SK-N-MC (cell line): ENCODE data around the gene JMJD6.
A peak's percentile ranks its signal among the peaks of the same experiment; 100 is the strongest.
"Not testable (repeated sequence)": the region's sequence is repeated elsewhere in the genome, so short reads cannot be mapped to it uniquely, and the experiment has no call there.

Source experiments
- DNase-seq: peaks from one replicate; pipeline ENCODE4 v3.0.0-alpha.2; 2011; ENCODE audit warnings: low read depth, low spot score
- H3K27ac ChIP-seq: fragments of 200-600 bp; sonication (generic); 2 replicates; pipeline ENCODE4 v1.5.1; 2016; ENCODE audit warnings: mixed run types
- H3K36me3 ChIP-seq: fragments of 200-600 bp; sonication (generic); 2 replicates; pipeline ENCODE4 v1.6.1; 2017; ENCODE audit warnings: antibody characterized with exemption, low read length, mixed read lengths; ENCODE audit not compliant: insufficient read depth
- H3K4me3 ChIP-seq: fragments of 200-600 bp; sonication (generic); 2 replicates; pipeline ENCODE4 v1.5.1; 2016
- H3K9ac ChIP-seq: fragments of 200-600 bp; sonication (generic); 2 replicates; pipeline ENCODE4 v1.8.0; 2017; ENCODE audit warnings: mixed run types, mixed read lengths; ENCODE audit not compliant: insufficient read length
- H3K9me3 ChIP-seq: fragments of 200-600 bp; sonication (generic); 2 replicates; pipeline ENCODE4 v1.6.1; 2017; ENCODE audit warnings: low read depth, mild to moderate bottlenecking, antibody characterized with exemption, low read length, moderate library complexity, mixed read lengths
- EZH2 ChIP-seq: fragments of 200-600 bp; sonication (generic); IDR thresholded peaks from one replicate; pipeline ENCODE4 v1.6.1; 2017; ENCODE audit warnings: antibody characterized with exemption
- FOXP2 ChIP-seq: optimal IDR thresholded peaks from 2 replicates; pipeline ENCODE3; 2011; ENCODE audit warnings: mild to moderate bottlenecking, moderate library complexity; ENCODE audit not compliant: insufficient read depth; ENCODE audit errors: extremely low read length, control extremely low read depth
- POLR2AphosphoS5 ChIP-seq: IDR thresholded peaks from 2 replicates; pipeline ENCODE4 v1.6.1; 2012; ENCODE audit warnings: mild to moderate bottlenecking, low read depth, low read length, borderline replicate concordance

Gene JMJD6

DNA sequence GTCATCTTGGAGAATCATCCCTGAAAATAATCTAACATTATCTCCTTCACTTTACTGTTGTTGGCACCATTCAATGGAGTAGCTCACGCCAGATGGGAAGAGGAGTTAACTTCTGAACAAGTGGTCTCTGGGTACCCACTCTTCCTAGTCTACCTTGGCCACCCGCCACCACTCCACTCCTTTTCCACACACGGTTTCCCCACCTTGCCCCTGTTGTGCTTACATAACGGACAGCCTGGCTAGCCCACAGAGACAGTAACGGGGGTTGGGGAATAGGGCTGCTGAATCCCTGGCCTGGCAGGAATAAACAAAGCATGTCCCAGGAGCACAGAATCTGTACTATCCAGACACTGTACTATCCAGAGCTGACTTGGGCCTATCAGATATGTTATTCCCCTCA lies 12.1 kb downstream of the JMJD6 start:
- Histone ChIP-seq H3K9ac (no peak overlapping the region), H3K4me3 (no peak overlapping the region), H3K27ac (no peak overlapping the region), H3K36me3 (peaks cover 38% of the 10 kb centered on the region), H3K9me3 (no peaks in the 10 kb centered on the region)
- TF ChIP-seq POLR2AphosphoS5 (no peak), FOXP2 (no peak), EZH2 (no peak)
- DNase-seq, result no peak

DNA sequence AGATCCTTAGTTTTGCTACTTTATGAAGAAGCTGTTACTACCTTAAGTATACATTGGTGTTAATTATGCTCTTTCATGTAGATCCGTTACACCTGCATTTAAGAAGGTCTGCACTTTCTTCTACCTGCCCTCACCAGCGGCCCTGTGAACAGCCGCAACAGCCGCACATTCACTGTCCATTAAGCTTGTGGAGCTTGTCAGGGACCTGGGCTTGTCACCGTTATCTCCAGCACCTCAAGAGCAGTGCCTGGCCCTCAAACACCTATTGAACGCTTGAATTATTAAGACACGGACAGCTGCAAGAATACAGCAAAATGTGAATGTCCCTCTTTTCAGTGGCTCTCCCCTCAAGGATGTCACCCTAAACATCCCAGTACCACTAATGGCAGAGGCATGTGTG lies 12.6 kb downstream of the JMJD6 start:
- H3K9ac ChIP-seq, result no peak overlapping the region
- TF ChIP-seq FOXP2, result no peak
- TF ChIP-seq POLR2AphosphoS5, result no peak
- TF ChIP-seq EZH2, result no peak
- H3K4me3 ChIP-seq, result no peak overlapping the region
- H3K9me3 ChIP-seq, result no peaks in the 10 kb centered on the region
- H3K36me3 ChIP-seq, result peaks cover 33% of the 10 kb centered on the region
- DNase-seq, result no peak
- H3K27ac ChIP-seq, result no peak overlapping the region

DNA sequence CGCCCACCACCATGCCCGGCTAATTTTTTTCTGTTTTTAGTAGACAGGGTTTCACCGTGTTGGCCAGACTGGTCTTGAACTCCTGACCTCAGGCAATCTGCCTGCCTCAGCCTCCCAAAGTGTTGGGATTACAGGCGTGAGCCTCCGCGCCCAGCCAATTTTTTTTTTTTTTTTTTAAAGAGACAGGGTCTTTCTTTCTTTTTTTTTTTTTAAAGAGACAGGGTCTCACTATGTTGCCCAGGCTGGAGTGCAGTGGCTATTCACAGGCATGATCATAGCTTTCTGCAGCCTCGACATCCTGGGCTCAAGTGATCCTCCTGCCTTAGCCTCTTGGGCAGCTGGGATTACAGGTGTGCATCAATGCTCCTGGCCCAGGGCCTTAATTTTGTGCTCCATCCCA lies 14.1 kb downstream of the JMJD6 start:
- not testable (repeated sequence) for H3K9me3 ChIP-seq, DNase-seq, H3K27ac ChIP-seq, H3K9ac ChIP-seq, H3K4me3 ChIP-seq
- H3K36me3 ChIP-seq, result peaks cover 20% of the 10 kb centered on the region

DNA sequence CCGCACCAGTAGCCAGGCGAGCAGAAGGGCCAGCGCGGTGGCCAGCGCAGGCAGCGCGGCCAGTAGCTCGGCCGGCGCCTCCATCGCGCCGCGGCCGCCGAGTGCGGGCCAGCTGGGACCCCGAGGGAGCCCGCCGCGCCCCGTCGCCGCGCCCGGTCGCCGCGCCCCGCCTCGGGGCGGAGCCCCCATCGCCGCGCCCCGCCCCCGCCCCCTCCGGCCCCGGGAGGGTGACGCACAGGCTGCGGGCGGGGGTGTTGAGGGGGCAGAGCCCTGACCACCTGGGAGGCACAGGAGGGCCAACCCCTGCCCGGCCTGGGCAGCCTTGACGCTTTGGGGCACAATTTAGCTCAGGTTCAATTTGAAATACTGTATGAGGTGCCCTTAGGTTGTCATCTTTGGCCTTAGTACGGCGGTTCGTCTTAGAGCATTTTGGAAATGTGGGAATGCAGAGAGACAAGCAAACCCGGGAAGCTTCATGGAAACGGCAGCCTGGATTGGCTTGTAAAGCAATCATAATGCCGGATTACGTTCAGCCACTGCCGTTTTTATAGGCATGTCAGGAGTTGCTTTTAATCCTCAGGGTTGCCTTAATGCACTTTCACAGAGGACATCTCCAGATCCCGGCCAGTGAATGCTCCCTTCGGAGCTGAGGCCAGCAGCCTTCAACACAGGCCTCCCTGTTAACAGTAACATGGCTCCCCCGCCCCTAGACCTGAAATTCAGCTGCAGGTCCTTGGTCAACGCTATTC lies 15.4 kb downstream of the JMJD6 start, which contains the start of gene MXRA7:
Gene MXRA7, minus strand, starts transcription at position 103 of the 749 bp plus-strand sequence. Its CDS starts 19 bp downstream, at position 84.
- Histone ChIP-seq H3K4me3 (peak within 1 kb of the TSS; percentile 87), H3K9me3 (no peaks in the 10 kb centered on the region)

DNA sequence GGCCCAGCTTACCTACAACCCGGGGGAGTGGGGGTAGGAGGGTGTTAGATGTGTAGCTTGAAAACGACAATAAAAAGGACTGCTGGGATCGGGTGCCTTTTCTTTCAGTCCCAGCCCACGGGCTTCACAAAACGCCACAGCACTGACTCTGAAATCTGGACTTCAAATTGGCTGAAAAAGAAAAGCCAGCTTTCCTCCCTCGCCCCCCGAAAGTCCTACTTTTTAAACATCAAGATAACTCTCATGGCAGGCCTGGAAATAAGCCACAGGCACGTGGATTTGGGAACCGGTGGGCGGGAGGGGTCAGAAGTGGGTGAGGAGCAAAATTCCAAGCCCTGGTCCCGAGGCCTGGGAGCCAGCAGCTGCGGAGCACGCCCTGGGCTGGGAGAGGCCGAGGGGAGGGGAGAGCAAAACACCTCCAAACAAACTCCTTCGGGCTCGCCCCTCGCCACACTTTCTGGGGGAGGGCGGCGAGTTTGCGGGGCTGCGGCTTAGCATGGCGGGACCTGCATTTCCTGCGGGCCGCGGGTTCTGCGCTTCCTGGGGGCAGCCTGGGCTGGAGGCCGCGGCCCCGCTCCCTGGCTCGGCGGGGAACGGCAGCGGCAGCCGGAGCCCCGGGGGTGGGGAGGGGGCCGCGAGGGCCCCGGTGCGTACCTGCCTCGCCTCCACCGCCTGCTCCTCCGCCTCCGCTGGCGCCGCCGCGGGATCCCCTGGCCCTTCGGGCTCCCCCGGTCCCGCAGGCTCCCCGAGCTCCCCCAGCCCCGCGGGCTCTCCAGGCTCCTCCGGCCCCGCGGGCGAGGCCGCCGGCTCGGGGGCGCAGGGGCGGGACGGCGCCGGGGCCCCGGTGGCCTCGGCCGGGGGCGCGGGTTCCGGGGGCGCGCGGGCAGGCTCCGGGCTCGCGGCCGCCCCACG lies 16.2 kb downstream of the JMJD6 start:
- not testable (repeated sequence) for H3K9me3 ChIP-seq, H3K36me3 ChIP-seq, H3K27ac ChIP-seq, DNase-seq
- Histone ChIP-seq H3K9ac (peak overlapping the region; percentile 71), H3K4me3 (peak overlapping the region; percentile 87)

More for the DNA sequence above, 15.4 kb downstream of the JMJD6 start, which contains the start of gene MXRA7:
- no peak for DNase-seq
- TF ChIP-seq EZH2 (no peak), FOXP2 (no peak), POLR2AphosphoS5 (0 out of 2 replicates have a peak, but pooled peaks have one; percentile 22)
- Histone ChIP-seq H3K27ac (peak within 1 kb of the TSS; percentile 52), H3K36me3 (peaks cover 14% of the 10 kb centered on the region), H3K9ac (peak within 1 kb of the TSS; percentile 71)

DNA sequence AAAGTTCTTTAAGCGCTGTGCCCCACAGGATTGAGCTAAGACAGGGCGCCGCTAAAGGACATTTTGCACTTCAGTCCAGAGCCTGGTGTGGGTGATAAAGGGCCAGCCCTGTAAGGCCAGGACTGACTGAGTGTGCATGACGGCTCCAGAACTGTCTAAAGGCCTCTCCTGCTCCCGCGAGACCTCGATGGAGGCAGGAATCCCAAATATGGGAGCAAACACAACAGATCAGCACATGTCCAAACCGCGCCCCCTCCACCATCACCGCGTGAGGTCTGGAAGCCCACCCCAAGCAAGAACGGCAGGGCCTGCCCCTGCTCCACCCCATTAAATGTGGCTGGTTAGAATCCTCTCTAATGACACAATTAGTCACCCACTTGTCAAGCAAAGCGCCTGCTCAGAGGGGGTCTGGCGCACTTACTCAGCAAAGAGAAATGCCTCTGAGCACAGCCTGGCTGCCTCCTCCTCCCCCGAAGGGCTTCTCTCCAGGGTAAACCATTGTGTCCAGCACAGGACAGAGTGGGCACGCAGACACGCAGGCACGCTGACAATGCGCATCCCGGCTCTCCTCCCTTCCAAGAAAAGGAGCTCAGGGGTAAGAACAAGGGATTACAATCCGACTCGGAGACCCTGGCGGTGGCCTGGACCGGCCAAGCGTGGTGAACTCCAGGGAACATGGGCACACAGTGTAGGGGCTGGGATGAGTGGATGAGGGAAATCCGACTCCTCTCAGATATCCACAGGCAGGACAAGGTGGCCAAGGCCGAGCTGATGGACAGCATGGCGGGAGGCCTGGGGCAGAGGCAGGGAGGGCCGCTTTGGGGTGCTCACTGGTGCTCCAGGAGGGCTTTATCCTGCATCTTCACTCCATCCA lies 17.1 kb downstream of the JMJD6 start:
- Histone ChIP-seq H3K9me3 (no peaks in the 10 kb centered on the region), H3K27ac (no peak overlapping the region), H3K36me3 (0 out of 2 replicates have a peak, but pooled peaks cover 3% of the 10 kb centered on the region), H3K9ac (peak overlapping the region; percentile 71), H3K4me3 (peak overlapping the region; percentile 87)
- TF ChIP-seq FOXP2 (no peak), POLR2AphosphoS5 (no peak; the same call in 1 of the 2 replicates), EZH2 (no peak)
- no peak for DNase-seq

DNA sequence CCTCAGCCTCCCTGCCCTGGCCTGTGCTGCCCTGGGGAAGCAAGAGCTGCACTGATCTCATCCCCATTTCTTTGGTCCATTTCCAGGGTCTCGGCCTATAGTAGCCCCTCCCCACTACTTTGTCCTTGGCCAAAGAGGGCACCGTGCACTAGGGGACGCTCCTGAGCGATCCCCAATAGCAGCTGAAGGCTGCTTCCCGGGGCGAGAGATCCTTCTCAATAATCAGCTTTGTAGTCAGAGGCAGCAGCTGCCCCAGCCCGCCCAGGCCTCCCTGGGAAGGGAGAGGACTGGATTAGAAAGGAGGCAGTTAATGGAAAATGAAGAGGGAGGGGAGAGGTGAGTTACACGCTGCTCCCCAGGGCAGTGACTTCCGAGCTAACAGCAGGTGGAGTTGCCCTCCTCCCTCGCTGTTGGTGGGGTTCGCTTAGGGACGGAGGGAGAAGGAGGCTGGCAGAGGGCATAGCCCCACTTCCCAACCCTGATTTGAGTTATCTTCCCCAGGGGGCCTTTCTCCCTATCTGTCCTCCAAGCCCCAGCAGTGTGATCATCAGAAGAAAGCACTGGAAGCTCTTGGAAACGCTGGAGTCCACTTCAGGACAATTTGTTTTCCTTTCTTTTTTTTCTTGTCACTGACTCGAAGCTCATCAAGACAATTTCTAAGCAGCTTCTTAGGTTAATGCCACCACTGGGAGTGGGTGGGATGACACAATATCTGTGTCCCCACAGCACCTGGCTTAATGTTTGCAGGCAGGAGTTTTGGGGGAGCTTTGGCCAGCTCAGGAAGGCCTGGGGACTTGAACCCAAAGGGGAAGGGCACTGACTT lies 18.2 kb downstream of the JMJD6 start:
- no peaks in the 10 kb centered on the region for H3K36me3 ChIP-seq
- H3K9me3 ChIP-seq, result no peaks in the 10 kb centered on the region
- no peak for DNase-seq
- TF ChIP-seq FOXP2, result no peak
- TF ChIP-seq POLR2AphosphoS5, result no peak
- TF ChIP-seq EZH2, result no peak
- no peak overlapping the region for H3K27ac ChIP-seq
- H3K4me3 ChIP-seq, result no peak overlapping the region
- H3K9ac ChIP-seq, result no peak overlapping the region
